GM21526 (cell line): ENCODE results near the gene APOL5.

ENCODE experiments used
- ATAC-seq: cut with Tn5 transposase; IDR thresholded peaks from one replicate; pipeline ENCODE4 v1.9.1; 2021; ENCODE audit warnings: moderate library complexity; ENCODE audit not compliant: unreplicated experiment, low FRiP score

The APOL5 gene

DNA sequence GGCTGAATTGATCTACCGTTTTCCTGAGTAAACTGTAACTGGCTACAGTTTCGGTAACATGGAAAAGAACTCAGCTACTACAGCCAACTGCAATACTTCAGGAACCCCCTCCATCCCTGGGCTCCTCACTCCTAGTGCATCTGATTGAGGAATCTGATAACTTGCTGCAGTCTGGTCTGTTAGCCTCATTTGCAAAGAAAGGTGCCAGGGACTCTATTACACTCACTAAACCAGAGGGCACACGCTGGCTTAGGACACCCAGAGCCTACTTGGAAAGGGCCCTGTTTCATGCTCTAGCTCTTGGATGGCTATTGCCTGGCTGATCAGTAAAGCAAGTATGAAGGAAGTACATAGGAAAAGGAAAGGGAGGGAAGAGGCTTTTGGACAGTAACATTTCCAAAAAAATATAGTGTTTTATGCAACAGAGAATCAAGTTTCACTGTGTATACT, 22.3 kb downstream of the APOL5 start:
- no peak for ATAC-seq

DNA sequence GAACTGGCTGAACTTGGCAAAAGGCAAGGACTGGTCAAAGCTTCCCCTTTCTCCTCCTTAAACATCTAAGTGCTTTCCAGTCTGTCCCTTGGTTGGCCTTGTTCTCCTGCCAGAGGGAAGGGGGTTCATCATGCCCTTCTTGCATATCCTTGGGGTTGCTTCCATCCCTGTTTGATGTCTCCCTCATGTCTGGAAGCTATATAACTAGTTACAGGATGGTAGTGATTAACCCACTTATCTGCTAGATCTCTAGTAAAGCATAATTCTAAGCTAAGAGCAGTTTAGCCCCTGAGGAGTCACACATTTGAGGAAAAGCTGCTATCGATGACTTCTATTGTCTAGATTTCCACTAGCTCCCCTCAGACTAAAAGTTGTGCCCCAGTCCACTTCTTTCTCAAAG, 22.9 kb downstream of the APOL5 start:
- ATAC-seq: no peak

DNA sequence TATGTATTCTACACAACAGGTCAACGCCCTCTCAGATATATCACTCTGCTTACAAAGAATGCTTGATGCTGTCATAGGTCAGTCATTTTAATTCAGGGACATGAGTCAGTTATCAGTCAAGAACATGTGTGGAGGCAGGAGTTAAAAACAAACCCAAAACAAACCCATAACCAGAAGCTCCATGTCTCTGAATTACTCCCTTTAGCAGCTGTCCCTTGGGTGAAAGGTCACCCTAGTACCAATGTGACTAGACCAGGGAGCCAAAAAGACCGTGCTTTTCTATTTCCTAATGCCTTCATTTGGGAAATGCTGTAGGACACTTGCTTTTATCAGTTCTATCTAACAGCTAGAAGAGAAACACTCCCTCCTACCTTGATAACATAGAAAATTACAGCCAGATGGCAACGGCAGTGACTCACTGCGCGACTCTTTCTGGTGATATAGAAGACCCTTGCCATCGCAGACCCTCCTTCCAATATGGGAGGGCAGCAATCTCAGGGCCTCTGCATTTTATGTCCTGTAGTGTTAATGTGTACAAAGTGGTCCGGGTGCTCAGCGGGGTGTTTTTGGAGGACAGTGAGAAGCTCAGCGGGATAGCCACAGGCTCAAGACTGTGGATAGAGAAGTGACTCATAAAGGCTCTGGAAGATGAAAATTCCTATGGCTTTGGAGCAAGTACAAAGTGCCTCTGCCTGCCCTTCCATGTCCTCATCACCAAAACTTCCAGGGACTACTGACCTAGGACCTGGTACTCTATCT, 24.8 kb downstream of the APOL5 start:
- ATAC-seq: no peak

DNA sequence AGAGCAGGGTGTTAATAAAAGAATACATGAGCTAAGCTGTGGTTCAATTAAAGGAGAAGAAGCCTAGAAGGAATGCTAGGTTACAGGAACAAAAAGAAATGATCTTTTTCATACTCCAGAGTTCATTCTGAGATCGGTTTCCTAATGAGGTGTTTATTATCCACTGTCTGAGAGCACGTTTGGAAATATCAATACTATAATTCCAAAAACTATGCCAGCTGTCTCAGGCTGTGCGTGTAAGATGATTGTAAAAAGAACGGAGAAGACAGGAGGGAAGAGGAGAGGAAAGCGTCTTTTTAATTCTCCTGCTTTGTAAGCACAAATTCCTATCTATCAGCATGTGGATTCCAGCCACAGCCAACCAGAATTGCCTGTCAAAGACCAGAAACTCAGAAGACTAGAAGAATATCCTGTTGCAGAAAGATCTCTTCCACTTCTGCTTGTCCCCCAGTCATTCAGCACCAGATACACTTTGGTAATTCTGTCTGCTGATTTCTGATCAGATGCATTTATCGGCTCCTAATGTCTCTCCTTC, 25.7 kb downstream of the APOL5 start:
- no peak for ATAC-seq

DNA sequence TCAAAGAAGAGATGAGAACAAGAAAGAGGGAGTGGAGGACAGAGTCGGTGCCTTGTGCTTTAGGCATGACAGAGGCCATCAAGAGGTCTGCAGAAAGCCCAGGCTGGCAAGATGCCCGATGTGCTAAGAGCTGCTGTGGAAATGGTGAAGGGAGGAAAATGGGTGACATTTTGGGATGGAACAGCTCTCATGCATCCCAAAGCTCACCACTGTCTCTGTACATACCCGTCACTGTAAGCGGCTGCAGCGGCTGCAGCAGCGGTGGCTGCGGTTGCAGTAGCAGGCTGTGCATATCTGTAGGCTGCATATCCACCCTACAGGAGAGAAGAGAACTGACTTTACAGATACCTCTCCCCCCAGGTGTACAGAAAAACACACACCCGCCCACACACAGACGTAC, 28.6 kb downstream of the APOL5 start:
- no peak for ATAC-seq

DNA sequence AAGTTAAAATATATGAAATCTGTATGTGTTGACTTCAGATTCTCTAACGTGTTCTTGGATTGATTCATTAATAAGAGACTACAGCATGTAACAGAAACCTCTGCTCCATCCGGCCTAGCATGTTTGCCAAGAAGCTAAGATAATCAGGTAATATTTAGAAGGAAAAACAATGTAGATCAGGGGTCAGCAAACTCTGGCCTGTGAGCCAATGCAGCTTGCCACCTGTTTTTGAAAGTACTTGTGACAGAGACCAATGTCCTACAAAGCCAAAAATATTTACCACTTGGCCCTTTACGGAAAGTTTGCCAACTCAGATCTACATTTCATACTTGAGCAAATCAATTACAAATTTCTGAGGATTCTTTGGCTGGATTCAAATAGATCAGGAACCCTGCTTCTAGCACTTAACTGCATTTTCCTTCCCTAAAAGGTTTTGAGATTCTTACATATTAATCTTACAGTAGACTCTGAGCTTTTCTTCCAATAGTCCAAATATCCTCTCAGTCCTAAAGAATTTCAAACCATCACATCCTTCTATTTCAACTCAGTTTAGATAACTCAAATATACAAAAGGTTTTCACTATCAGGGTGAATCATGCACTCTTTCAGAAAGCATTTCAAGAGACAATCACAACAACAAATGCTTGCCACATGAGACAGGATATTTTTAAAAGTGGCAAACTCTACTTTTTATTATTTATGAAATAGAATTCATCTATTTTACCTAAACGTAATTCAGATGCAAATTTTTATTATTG, 29.5 kb downstream of the APOL5 start:
- ATAC-seq: no peak

DNA sequence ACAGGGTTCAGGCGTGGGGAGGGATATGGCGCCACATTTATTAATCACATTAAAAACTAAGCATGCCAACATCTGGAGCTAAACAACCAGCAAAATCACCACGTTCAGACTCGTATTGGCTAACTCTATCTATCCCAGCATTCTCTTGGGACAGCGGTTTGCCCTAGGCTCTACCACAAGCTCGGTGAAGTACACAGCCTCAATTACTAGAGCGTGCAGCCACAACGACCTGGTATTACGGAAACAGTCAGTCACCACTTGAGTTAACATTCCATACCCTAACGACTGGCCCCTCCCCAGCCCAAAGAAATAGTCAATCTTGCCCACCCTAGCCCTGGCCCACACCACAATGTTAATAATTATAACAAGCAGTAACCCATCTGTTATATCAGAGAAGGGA, 32.1 kb downstream of the APOL5 start:
- no peak for ATAC-seq

DNA sequence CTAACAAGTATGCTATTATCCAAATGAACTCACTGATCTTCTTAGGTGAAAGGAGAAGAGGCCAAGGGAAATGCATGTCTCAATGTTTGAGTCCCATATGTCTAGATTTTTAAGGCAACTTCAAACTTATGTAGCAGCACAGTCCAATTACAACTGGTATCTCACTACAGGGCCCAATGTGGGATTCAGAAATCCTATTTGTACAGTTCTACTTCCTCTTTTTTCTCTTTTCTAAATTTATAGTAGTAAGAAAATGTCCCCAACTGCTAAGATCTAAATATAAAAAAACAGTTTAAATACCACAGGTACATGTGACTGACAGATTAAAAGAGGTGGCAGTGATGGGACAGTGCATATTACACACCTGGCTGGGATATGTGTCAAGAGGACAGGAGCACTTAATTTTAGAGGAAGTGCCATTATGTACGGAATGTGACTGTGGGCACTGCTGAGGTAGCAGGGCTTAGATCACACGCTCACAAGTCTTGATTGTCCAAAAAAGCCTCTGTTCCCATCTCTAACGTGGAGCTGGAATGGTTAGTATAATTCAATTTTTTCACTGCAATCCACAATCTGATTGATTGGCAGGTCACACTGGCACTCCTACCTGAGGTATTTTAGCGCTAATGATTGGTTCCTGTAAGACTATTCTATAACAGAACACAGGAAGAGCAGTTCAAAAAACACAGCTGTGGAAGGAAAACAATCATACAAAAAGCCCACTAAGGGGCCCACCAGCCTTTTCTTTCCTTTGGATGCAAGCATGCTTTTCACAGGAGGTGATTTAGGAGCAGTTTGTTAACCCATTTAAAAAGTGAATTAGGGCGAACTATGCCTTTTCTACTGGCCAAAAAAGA, 34.6 kb downstream of the APOL5 start:
- no peak for ATAC-seq

DNA sequence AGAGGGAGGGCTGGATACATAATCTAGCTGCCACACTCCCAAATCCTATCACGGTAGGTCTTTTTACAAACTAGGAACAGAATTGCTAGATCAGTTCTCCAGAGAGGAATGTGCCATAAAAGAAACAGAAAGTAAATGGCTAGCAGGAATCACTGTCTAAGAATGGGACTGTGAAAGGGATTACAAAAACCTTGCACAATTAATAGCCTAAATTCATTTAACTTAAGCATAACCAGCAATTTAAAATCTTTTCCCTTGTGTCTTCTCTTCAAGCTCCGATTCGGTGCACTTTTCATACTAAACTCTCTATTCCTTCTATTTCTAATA, 35.2 kb downstream of the APOL5 start:
- ATAC-seq: no peak

DNA sequence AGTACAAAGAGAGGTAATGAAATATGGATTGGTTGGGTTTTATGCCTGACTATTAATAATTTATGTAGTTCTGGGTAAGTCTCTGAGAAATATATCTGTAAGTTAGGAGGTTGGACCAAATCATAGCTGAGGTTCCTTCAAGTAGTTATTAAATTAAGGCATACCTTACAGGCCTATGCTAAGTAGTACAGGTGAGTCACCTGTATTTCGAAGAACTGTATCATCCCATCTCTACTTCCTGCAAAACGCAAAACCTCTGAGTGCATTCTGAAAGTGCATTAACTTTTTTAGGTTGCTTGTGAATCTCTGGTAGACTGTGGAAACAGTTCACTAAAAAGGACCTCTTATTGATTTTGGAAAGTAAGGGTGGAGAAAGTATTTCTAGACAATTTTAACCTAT, 37.1 kb downstream of the APOL5 start:
- no peak for ATAC-seq

DNA sequence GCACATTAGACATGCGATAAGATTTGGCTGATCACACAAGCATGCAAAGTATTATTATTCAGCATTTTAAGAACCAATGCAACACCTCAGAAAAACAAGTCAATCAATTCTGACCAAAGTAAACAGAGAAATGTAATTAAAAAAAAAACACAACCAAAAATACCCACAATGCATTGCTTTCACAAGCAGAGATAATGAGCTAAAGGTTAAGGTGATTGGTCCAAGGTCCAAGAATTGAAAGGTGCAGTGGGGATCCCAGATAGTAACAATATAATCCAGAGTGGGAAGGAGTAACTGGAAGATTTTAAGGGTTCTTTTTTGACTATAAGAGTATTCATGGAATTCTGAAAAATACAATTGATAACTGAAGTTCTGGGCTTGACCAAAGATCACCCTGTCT, 39.0 kb downstream of the APOL5 start:
- ATAC-seq: no peak

DNA sequence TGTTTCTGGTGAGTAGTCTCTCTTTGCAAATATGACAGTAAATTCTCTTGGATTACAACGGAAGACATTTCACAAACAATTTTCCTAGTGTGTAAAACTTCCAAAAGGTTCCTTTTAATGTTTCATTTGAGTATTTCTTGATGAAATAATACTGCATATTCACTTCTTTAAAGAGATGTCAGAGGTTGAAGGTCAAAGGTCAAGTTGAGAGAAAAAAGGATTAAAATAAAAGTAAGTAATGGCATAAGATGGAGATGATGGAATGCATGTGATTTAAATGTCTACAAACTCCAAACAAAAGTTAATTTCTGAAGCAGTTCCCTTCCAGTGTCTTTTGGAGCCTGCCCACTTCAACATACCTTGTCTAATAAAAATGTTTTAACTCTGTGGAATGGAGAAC, 40.7 kb downstream of the APOL5 start:
- ATAC-seq: no peak

DNA sequence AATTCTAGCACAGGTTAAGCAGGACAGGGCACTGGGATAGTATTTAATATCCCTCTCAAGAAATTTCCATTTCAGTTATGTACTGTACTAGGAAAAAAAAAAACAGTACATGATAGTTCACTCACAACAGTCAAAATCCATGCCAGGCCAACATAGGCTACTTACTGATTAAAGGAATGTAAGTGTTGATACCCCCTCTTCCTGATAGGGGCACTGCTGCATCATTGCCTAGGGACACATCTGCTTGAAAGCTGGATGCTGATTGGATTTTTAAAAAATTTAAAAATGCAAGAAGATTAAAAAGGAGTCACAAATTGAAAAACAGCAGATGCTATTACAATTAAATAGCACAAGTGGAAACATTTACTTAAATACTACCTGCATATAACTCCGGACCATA, 43.4 kb downstream of the APOL5 start:
- no peak for ATAC-seq

DNA sequence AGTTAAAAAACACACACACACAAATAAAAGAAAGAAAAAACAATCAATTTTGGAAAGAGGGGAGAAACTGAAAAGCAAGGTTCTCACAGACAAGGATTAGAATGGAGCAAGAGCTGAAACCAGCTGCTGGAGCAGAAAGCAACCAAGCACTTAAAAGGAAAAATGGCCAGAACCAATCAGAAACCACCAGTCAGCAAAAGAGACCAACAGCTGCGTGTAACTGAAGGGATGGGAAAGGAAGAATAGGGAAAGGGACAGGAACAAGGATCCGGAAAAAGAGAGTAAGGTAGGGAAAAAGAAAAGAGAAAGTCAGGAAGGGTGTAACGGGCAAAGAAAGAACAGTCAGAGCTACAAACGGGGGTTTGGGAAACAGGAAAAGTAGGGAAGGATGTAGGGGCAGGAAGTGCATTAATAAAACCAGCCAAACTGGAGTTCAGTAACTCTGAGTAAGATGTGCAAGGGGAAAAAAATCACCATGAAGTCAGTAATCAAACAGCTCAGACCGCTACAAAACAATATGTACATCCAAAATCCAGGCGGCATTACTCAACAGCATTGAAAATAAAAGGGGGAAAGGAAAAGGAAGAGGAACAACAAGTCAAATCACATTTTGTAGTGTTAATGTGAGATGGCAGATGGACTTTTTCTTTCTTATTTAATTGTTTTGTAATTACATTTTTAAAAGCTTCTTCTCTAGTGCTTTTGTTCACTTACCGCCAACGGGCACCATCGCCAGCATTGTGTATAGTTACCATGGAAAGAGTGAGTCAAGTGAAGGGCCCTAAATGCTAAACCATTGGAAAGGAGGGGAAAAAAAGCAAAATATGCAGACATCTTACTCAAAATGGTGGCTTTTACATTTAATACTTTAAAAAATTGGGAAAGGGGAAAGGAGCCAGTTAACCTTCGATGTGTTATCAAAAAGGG, 49.2 kb downstream of the APOL5 start:
- no peak for ATAC-seq

DNA sequence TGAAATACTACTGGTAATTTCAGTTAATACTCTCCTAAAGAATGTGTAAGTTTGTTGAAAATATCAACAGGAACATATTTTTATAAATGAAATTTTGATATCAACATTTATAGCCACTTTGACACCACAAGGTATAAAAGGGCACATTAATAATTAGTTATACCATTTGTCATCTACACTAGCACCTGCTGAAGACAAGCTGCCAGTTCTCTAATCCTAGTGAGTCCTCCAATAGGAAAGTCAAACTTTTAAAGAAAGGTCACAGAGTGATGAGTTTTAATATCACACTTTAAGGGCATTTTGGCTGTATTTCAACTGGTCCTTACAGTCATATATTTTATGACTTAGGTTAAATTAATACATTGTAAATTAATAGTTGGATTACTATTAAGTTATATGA, 52.3 kb downstream of the APOL5 start:
- no peak for ATAC-seq

DNA sequence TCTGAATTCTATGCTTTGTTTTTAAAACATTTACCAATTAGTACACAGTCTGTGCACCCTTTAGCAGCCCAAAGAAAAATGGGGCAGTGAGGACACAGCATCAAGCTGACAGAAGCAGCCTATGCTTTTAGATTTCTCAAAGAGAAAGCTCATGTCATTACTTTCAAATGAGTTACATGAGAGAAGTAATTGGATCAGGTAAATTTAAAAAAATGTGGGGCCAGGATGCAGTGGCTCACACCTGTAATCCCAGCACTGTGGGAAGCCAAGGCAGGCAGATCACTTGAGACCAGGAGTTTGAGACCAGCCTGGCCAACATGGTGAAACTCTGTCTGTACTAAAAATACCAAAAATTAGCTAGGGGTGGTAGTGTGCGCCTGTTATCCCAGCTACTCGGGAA, 57.7 kb downstream of the APOL5 start:
- ATAC-seq: no peak

DNA sequence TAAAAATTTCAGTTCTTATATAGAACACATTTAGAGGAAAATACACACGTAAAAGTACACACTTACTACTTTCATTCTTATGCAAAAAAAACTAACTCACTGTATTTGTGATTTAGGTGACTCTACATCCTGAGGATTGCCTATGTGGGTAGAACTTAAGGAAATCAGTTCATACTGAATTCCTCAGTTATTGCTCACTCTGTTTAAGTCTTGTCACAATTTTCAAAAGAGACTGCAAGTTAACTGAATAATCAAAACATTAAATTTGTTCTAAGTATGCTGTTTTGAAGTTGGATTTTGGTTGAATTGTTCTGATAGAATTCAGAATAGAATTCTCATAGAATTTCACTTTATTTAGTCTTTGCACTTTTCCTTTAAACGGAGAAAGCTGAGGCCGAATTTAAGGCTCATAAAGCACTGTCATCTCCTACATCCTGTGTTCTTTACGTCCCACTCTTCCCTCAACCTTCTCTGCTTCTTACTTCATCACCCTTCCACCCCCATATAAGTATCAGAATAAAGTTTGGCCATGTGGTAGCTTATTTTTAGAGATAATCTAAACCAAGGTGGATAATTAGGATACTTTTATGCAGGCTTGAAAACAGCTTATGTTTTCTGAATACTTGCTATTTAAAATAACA, 59.8 kb downstream of the APOL5 start:
- no peak for ATAC-seq
